GM18505 (cell line): Measurements from ENCODE around the gene CDC42BPG.

Experiments
- ATAC-seq: cut with Tn5 transposase; IDR thresholded peaks from one replicate; pipeline ENCODE4 v1.9.1; 2021; ENCODE audit not compliant: unreplicated experiment
- POLR2A ChIP-seq: IDR thresholded peaks from 4 replicates; pipeline ENCODE4 v1.6.1; 2011; ENCODE audit warnings: borderline replicate concordance; ENCODE audit not compliant: insufficient read depth, insufficient read length; ENCODE audit errors: extremely low read depth

The CDC42BPG gene

DNA sequence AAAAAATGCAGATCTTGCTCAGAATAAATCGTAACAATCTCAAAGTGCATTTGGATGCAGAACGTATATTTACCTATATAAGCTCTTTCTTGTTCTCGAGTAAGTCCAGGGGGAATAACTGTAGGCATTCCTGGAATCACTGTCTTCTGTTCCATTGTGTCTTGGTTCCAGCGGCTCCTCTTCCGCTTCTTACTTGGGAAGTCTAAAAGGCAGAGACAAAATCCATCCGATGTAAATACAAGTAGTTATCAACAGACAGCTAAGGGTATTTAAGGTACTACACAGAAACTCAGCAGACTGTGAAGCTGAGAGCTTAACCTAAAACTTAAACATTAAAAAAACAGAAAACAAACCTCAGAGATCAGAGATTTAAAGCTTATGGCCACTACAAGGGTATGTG is 68.0 kb downstream of the CDC42BPG start:
- peak; percentile 4 for TF ChIP-seq POLR2A
- no peak for ATAC-seq

DNA sequence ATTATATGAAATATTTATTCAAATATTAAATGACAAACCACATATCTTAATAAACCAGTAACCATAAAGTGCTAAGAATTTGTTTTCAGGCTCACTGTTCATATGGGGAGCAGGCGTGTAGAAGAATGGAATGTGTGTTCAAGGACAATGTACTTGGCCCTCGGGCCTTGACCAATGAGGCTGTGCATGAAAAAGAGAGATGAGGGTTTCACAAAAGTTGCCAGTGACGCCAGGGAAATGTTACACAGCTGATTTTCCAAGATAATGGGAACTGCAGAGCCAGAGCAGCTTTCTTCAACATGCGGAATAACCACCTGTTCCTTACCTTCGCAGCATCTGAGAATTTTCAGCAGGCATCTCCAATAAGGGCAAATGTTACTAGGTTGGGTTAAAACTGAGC is 70.3 kb downstream of the CDC42BPG start:
- no peak for TF ChIP-seq POLR2A
- no peak for ATAC-seq
